SK-N-SH (cell line): ENCODE data around the gene FIBP. TPM values are rescaled to one million over a fixed set of nuclear protein-coding genes. Genes with fewer than 3 reads are reported as not detected.

ENCODE experiments used
- CTCF ChIA-PET: fragments of 300-600, 350-600 bp; formaldehyde crosslinking; extraction: SDS; loops from one replicate; lab custom pipeline; 2021; lab: Yijun Ruan, JAX
- POLR2A ChIA-PET: fragments of 350-600 bp; sonication (Branson Sonifier 250); formaldehyde crosslinking; extraction: SDS; loops from one replicate; lab custom pipeline; 2020; ENCODE audit warnings: antibody characterized with exemption, inconsistent platforms; lab: Yijun Ruan, JAX
- DNase-seq: peaks from one replicate; pipeline ENCODE4 v3.0.0; 2012
- H2AFZ ChIP-seq: fragments of 200-600 bp; sonication (generic); 2 replicates; pipeline ENCODE4 v1.8.1; 2016; ENCODE audit warnings: antibody characterized with exemption, mild to moderate bottlenecking, low read depth
- H3F3A ChIP-seq: fragments of 200-600 bp; sonication (generic); replicated peaks from 2 replicates; pipeline ENCODE3; 2016; ENCODE audit warnings: antibody characterized with exemption, mild to moderate bottlenecking; ENCODE audit not compliant: insufficient read depth
- H3K27ac ChIP-seq, 2 experiments: fragments of 200-500 bp in 1 of 2; fragments of 200-600 bp in 1 of 2; sonication (Bioruptor generic) in 1 of 2; sonication (generic), shearing (Covaris generic) in 1 of 2; 2 replicates each; pipeline versions ENCODE4 v1.5.1 to v1.6.1; 2014 to 2016; ENCODE audit warnings: low read depth in 2 of 2, inconsistent platforms in 1 of 2, low read length in 1 of 2, mild to moderate bottlenecking in 1 of 2, mixed read lengths in 1 of 2
- H3K27me3 ChIP-seq: fragments of 200-600 bp; sonication (generic), shearing (Covaris generic); 2 replicates; pipeline ENCODE4 v1.6.1; 2016; ENCODE audit warnings: mixed run types; ENCODE audit not compliant: insufficient read depth
- H3K36me3 ChIP-seq, 2 experiments: fragments of 200-500 bp in 1 of 2; fragments of 200-600 bp in 1 of 2; sonication (Bioruptor generic) in 1 of 2; sonication (generic) in 1 of 2; replicated peaks in 1 of 2; 2 replicates each; pipeline versions ENCODE3 to v1.5.1; 2014 to 2016; ENCODE audit warnings: low read length in 1 of 2, mild to moderate bottlenecking in 1 of 2; ENCODE audit not compliant: insufficient read depth in 2 of 2, control insufficient read depth in 1 of 2
- H3K4me1 ChIP-seq, 2 experiments: fragments of 200-500 bp in 1 of 2; fragments of 200-600 bp in 1 of 2; sonication (Bioruptor generic) in 1 of 2; sonication (generic), shearing (Covaris generic) in 1 of 2; 2 replicates each; pipeline versions ENCODE4 v1.5.1 to v1.6.1; 2014 to 2016; ENCODE audit warnings: low read depth in 1 of 2, low read length in 1 of 2, mixed run types in 1 of 2; ENCODE audit not compliant: insufficient read depth in 2 of 2, control insufficient read depth in 1 of 2
- H3K4me2 ChIP-seq: fragments of 200-600 bp; sonication (generic), shearing (Covaris generic); 2 replicates; pipeline ENCODE4 v1.6.1; 2017; ENCODE audit warnings: mixed run types
- H3K4me3 ChIP-seq, 2 experiments: fragments of 200-500 bp in 1 of 2; fragments of 200-600 bp in 1 of 2; sonication (Bioruptor generic) in 1 of 2; sonication (generic), shearing (Covaris generic) in 1 of 2; 2 replicates each; pipeline versions ENCODE4 v1.5.1 to v1.8.1; 2014 to 2016; ENCODE audit warnings: low read depth in 2 of 2, inconsistent platforms in 1 of 2, low read length in 1 of 2, mild to moderate bottlenecking in 1 of 2, mixed read lengths in 1 of 2, moderate library complexity in 1 of 2
- H3K79me2 ChIP-seq: fragments of 200-600 bp; sonication (generic); 2 replicates; pipeline ENCODE4 v1.8.1; 2017; ENCODE audit warnings: mild to moderate bottlenecking; ENCODE audit not compliant: insufficient read depth
- H3K9ac ChIP-seq: fragments of 200-600 bp; sonication (generic); 2 replicates; pipeline ENCODE4 v1.6.1; 2017; ENCODE audit warnings: mixed run types
- H3K9me2 ChIP-seq: fragments of 200-600 bp; sonication (generic); 2 replicates; pipeline ENCODE4 v1.6.1; 2017; ENCODE audit warnings: mixed run types
- H3K9me3 ChIP-seq: fragments of 200-600 bp; sonication (generic); 2 replicates; pipeline ENCODE4 v1.6.1; 2017; ENCODE audit warnings: mixed run types, mild to moderate bottlenecking, moderate library complexity
- H4K20me1 ChIP-seq: fragments of 200-600 bp; sonication (generic); 2 replicates; pipeline ENCODE4 v1.6.1; 2017; ENCODE audit warnings: mild to moderate bottlenecking, mixed run types; ENCODE audit not compliant: insufficient read depth
- CHD2 ChIP-seq: fragments of 150-350 bp; IDR thresholded peaks from 2 replicates; pipeline ENCODE4 v1.6.1; 2018; ENCODE audit warnings: low read length; ENCODE audit not compliant: partially characterized antibody
- ELF1 ChIP-seq: IDR thresholded peaks from 2 replicates; pipeline ENCODE4 v1.4.0; 2012
- EP300 ChIP-seq, 2 experiments: IDR thresholded peaks; 2 replicates each; pipeline versions ENCODE4 v1.4.0 to v1.6.1; 2012; ENCODE audit warnings: borderline replicate concordance in 1 of 2, low read depth in 1 of 2, low read length in 1 of 2
- FOSL2 ChIP-seq: IDR thresholded peaks from 2 replicates; pipeline ENCODE4 v1.4.0; 2012; ENCODE audit warnings: low read depth, mild to moderate bottlenecking, moderate library complexity, borderline replicate concordance
- FOXJ3 ChIP-seq: sonication (generic); formaldehyde crosslinking; IDR thresholded peaks from 2 replicates; pipeline ENCODE4 v1.5.1; 2020; ENCODE audit warnings: mild to moderate bottlenecking, missing genetic modification reagents
- FOXM1 ChIP-seq: IDR thresholded peaks from 2 replicates; pipeline ENCODE4 v1.4.0; 2012; ENCODE audit warnings: low read depth, mild to moderate bottlenecking
- GABPA ChIP-seq: IDR thresholded peaks from 2 replicates; pipeline ENCODE4 v1.4.0; 2012; ENCODE audit warnings: low read depth, mild to moderate bottlenecking
- RAD21 ChIP-seq: IDR thresholded peaks from 2 replicates; pipeline ENCODE4 v1.6.1; 2012; ENCODE audit warnings: mild to moderate bottlenecking, low read length
- RFX5 ChIP-seq: IDR thresholded peaks from 2 replicates; pipeline ENCODE4 v1.6.1; 2012; ENCODE audit warnings: mild to moderate bottlenecking, improper control_type of control experiment, low read length
- TCF12 ChIP-seq: IDR thresholded peaks from 2 replicates; pipeline ENCODE4 v1.4.0; 2012
- WGBS: methylation state at CpG from one replicate; pipeline ENCODE4 v1.1.6; 2017; ENCODE audit warnings: low lambda C conversion rate; 5-methylcytosine and 5-hydroxymethylcytosine counted together
- polyA plus RNA-seq, 3 experiments: library from polyadenylated mRNA; depleted of rRNA; stranded (reverse); fragments of >200 nt; gene quantifications; 2 replicates each; pipeline ENCODE4 v1.2.3, GENCODE V29; 2012
- TF ChIP-seq, protein P1 (sequence below): IDR thresholded peaks from 2 replicates; pipeline ENCODE4; 2012
- TF ChIP-seq, protein P2 (sequence below): fragments of 150-350 bp; IDR thresholded peaks from 2 replicates; pipeline ENCODE4 v1.6.1; 2016; ENCODE audit warnings: mild to moderate bottlenecking, low read depth, low read length
- TF ChIP-seq, protein P3 (sequence below): IDR thresholded peaks from 2 replicates; pipeline ENCODE4 v1.4.0; 2012; ENCODE audit warnings: low read depth, borderline replicate concordance
- TF ChIP-seq, protein P4 (sequence below): IDR thresholded peaks from 2 replicates; pipeline ENCODE4 v1.4.0; 2012; ENCODE audit warnings: low read depth, borderline replicate concordance

The FIBP gene
- polyA plus RNA-seq, 1 of the 3 experiments (the other 2 are of a cell fraction), result 190 TPM

DNA sequence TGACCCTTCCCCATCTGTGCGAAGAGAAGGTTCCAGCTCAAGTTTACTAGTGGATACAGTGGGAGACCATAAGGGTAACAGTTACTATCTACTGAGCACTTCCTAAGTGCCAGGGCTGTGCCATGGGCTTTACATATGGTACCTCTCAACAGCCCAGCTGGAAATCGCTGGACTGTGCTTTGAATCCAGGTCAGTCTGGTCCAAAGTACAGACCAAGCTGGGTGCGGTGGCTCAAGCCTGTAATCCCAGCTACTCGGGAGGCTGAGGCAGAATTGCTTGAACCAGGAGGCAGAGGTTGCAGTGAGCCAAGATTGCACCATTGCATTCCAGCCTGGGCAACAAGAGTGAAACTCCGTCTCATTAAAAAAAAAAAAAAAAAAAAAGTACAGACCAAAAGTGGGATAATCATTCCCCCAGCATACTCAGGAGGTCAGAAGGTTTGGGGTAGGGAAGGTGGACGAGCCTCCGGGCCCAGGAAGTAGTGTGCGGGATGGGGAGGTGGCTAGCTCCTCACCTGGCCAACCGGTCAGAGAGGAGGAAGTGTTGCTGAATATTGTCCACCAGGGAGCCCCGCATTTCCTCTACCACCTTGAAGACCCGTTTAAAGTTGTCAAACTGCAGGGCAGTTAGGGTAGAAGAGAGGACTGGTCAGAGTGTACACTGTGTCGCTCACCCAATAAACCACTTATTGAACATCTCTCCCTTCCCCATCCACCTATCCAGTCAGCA lies 2.3 kb downstream of the FIBP start:
- Histone ChIP-seq H3K4me1 (peaks cover 24 to 32% of the 10 kb centered on the region in 2 experiments), H3K9ac (no peak overlapping the region), H3K36me3 (peaks cover 31 to 45% of the 10 kb centered on the region in 2 experiments), H4K20me1 (peaks cover 2% of the 10 kb centered on the region; the same call in 1 of the 2 replicates), H3K79me2 (peaks cover 39% of the 10 kb centered on the region), H3K9me3 (no peaks in the 10 kb centered on the region), H3K4me2 (no peak overlapping the region; the same call in 1 of the 2 replicates), H3K27ac (no peak overlapping the region), H2AFZ (no peak overlapping the region), H3F3A (peaks cover 39% of the 10 kb centered on the region), H3K4me3 (no peak overlapping the region), H3K9me2 (no peaks in the 10 kb centered on the region), H3K27me3 (no peaks in the 10 kb centered on the region)
- CTCF ChIA-PET, result interaction anchor here (0.5 to 15.2 kb wide), 20 partner anchors 9 to 426 kb away, joined by 3 to 374 read pairs (median 12); partner anchors contain the start of genes AP5B1, BANF1, C11orf68 and CFL1
- 90% methylated on average over 12 of the region's 12 CpGs for WGBS
- DNase-seq, result no peak
- POLR2A ChIA-PET, result interaction anchor here (1.5 kb wide), 1 partner anchor 26 kb away, joined by 5 read pairs; the partner anchor contains the start of gene MUS81
- TF ChIP-seq, protein P1, sequence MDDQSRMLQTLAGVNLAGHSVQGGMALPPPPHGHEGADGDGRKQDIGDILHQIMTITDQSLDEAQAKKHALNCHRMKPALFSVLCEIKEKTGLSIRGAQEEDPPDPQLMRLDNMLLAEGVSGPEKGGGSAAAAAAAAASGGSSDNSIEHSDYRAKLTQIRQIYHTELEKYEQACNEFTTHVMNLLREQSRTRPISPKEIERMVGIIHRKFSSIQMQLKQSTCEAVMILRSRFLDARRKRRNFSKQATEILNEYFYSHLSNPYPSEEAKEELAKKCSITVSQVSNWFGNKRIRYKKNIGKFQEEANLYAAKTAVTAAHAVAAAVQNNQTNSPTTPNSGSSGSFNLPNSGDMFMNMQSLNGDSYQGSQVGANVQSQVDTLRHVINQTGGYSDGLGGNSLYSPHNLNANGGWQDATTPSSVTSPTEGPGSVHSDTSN, result no peak
- TF ChIP-seq, protein P2, sequence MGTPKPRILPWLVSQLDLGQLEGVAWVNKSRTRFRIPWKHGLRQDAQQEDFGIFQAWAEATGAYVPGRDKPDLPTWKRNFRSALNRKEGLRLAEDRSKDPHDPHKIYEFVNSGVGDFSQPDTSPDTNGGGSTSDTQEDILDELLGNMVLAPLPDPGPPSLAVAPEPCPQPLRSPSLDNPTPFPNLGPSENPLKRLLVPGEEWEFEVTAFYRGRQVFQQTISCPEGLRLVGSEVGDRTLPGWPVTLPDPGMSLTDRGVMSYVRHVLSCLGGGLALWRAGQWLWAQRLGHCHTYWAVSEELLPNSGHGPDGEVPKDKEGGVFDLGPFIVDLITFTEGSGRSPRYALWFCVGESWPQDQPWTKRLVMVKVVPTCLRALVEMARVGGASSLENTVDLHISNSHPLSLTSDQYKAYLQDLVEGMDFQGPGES, result no peak
- no peak for TF ChIP-seq FOSL2
- TF ChIP-seq, protein P3, sequence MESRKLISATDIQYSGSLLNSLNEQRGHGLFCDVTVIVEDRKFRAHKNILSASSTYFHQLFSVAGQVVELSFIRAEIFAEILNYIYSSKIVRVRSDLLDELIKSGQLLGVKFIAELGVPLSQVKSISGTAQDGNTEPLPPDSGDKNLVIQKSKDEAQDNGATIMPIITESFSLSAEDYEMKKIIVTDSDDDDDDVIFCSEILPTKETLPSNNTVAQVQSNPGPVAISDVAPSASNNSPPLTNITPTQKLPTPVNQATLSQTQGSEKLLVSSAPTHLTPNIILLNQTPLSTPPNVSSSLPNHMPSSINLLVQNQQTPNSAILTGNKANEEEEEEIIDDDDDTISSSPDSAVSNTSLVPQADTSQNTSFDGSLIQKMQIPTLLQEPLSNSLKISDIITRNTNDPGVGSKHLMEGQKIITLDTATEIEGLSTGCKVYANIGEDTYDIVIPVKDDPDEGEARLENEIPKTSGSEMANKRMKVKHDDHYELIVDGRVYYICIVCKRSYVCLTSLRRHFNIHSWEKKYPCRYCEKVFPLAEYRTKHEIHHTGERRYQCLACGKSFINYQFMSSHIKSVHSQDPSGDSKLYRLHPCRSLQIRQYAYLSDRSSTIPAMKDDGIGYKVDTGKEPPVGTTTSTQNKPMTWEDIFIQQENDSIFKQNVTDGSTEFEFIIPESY, result no peak
- no peak for TF ChIP-seq FOXJ3
- TF ChIP-seq EP300 (IDR thresholded peaks at IDR 0.05; ENCODE audit: borderline replicate concordance in 1 of 2, low read depth in 1 of 2, low read length in 1 of 2), result no peak
- no peak for TF ChIP-seq FOXM1

DNA sequence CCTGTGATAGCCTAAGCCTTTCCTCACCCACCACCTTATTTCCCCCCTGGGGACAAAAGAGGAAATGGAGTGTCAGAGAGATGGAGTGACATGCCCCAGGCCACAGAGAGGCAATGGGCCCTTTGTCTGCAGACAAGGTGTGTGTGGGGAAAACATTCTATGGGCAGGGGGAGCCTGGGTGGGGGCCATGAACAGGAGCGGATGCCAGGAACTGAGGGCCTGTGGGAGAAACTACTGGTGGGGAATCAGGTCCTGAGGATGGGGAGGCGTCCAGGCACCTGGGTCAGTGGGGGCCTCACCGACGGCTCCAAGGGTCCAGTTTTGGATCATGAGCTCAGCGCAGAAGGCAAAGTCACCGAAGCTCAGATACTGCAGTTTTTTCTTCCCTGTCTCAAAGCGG lies 3.0 kb downstream of the FIBP start:
- Histone ChIP-seq H3K79me2 (peaks cover 39% of the 10 kb centered on the region), H4K20me1 (no peaks in the 10 kb centered on the region), H3K9me3 (no peaks in the 10 kb centered on the region), H3K36me3 (peaks cover 31 to 45% of the 10 kb centered on the region in 2 experiments), H3K4me1 (peaks cover 24 to 32% of the 10 kb centered on the region in 2 experiments), H3K4me3 (no peak overlapping the region), H3K9ac (no peak overlapping the region), H3F3A (peaks cover 34% of the 10 kb centered on the region), H3K9me2 (no peaks in the 10 kb centered on the region), H3K27ac (no peak overlapping the region), H3K4me2 (no peak overlapping the region), H2AFZ (no peak overlapping the region), H3K27me3 (no peaks in the 10 kb centered on the region)
- no peak for DNase-seq
- 89% methylated on average over 4 of the region's 7 CpGs for WGBS
- POLR2A ChIA-PET, result interaction anchor here (0.6 to 1.9 kb wide), 9 partner anchors 11 to 174 kb away, joined by 3 to 9 read pairs (median 4); partner anchors contain the start of gene MUS81
- CTCF ChIA-PET, result interaction anchor here (0.5 to 15.2 kb wide), 59 partner anchors 9 to 257 kb away, joined by 3 to 374 read pairs (median 4); partner anchors contain the start of genes AP5B1, BANF1, C11orf68 and CFL1
- TF ChIP-seq, protein P1, result no peak
- no peak for TF ChIP-seq TCF12
- no peak for TF ChIP-seq ELF1
- TF ChIP-seq, protein P4, sequence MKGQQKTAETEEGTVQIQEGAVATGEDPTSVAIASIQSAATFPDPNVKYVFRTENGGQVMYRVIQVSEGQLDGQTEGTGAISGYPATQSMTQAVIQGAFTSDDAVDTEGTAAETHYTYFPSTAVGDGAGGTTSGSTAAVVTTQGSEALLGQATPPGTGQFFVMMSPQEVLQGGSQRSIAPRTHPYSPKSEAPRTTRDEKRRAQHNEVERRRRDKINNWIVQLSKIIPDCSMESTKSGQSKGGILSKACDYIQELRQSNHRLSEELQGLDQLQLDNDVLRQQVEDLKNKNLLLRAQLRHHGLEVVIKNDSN, result no peak
- no peak for TF ChIP-seq RAD21
- TF ChIP-seq, protein P2, result no peak
- TF ChIP-seq RFX5, result no peak
- TF ChIP-seq GABPA, result no peak
- TF ChIP-seq EP300 (IDR thresholded peaks at IDR 0.05; ENCODE audit: borderline replicate concordance in 1 of 2, low read depth in 1 of 2, low read length in 1 of 2), result no peak
- no peak for TF ChIP-seq CHD2
